Retinal pigment epithelial cell (primary cell): Measurements from ENCODE around the gene BUD13.

Source experiments
- DNase-seq: peaks from one replicate; pipeline ENCODE4 v3.0.0-alpha.2; 2010; ENCODE audit warnings: low read depth
- H3K4me3 ChIP-seq: 2 replicates; pipeline ENCODE4 v1.5.1; 2011; ENCODE audit warnings: mild to moderate bottlenecking, low read length, control low read depth, moderate library complexity
- TF ChIP-seq, protein P1 (sequence below): conservative IDR thresholded peaks from 2 replicates; pipeline ENCODE4 v1.5.1; 2011; ENCODE audit warnings: low read depth, low read length, control low read depth, inconsistent platforms

BUD13 gene

GRCh38 chr11:116707161-116707629, 65.6 kb downstream of the BUD13 start:
- H3K4me3 ChIP-seq, result no peak overlapping the region
- TF ChIP-seq, protein P1, sequence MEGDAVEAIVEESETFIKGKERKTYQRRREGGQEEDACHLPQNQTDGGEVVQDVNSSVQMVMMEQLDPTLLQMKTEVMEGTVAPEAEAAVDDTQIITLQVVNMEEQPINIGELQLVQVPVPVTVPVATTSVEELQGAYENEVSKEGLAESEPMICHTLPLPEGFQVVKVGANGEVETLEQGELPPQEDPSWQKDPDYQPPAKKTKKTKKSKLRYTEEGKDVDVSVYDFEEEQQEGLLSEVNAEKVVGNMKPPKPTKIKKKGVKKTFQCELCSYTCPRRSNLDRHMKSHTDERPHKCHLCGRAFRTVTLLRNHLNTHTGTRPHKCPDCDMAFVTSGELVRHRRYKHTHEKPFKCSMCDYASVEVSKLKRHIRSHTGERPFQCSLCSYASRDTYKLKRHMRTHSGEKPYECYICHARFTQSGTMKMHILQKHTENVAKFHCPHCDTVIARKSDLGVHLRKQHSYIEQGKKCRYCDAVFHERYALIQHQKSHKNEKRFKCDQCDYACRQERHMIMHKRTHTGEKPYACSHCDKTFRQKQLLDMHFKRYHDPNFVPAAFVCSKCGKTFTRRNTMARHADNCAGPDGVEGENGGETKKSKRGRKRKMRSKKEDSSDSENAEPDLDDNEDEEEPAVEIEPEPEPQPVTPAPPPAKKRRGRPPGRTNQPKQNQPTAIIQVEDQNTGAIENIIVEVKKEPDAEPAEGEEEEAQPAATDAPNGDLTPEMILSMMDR, result no peak
- no peak for DNase-seq

GRCh38 chr11:116703421-116703820, 69.4 kb downstream of the BUD13 start:
- H3K4me3 ChIP-seq, result no peak overlapping the region
- DNase-seq, result no peak
- TF ChIP-seq, protein P1, result no peak

DNA sequence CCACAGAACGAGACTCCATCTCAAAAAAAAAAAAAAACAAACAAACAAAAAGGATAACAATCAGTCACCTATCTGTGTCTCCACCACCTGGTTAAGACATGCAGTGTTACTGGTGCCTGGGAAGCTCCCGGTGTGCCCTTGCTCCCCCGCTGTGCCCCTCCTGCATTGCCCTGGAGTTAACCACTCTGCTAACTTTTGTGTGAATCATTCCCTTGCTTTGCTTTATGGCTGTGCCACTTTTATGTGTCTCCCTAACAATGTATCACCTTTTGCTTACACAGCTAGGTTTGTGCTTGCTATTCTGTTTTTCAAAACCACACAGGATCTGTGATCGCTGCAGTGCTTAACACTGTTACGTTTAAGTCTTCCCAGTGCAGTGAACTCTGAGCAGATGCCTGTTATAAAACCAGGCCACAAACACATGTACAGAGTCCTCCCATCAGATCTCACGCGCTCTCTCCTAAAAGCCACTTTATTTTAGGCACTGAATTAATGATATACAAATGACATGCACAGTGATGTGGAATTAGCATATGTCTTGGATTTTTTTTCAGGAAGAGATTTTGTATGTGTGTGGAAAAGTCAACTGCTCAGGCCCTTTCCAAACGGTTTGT, 69.9 kb downstream of the BUD13 start:
- TF ChIP-seq, protein P1, result no peak
- no peak for DNase-seq
- H3K4me3 ChIP-seq, result no peak overlapping the region

DNA sequence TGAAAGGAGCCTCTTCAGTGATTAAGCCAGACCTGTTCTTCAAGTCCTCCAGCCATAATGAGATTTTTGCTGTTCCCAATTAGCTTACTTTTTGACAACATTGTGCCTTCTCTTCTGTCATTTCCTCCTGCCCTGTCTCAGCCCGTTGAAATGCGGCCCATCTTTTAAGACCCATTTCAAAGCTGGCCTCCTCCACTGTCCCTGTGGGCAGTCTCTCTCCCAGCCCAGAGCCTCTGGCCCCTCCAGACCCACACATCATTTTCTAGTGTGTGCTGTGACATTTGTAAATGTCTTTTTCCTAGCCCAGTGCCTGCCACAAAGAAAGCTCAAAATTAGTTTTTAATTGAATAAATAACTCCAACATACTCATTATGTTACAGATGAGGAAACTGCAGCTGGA, 70.9 kb downstream of the BUD13 start:
- H3K4me3 ChIP-seq, result no peak overlapping the region
- TF ChIP-seq, protein P1, result no peak
- DNase-seq, result no peak

- H3K4me3 ChIP-seq, result no peak overlapping the region
- TF ChIP-seq, protein P1, result no peak
- no peak for DNase-seq
Measured at GRCh38 chr11:116701297-116701801, 71.4 kb downstream of the BUD13 start.

- no peak for DNase-seq
- TF ChIP-seq, protein P1, result no peak
- H3K4me3 ChIP-seq, result no peak overlapping the region
Measured at GRCh38 chr11:116700586-116701220, 72.1 kb downstream of the BUD13 start.
